ENCODE results near the gene CRY2. TPM values are rescaled to one million over a fixed set of nuclear protein-coding genes. Genes with fewer than 3 reads are reported as not detected.
"Not testable (repeated sequence)": the region's sequence is repeated elsewhere in the genome, so short reads cannot be mapped to it uniquely, and the experiment has no call there.

The CRY2 gene
- total and polyA plus RNA-seq, 2 of the 8 experiments (the other 6 are each of a cell fraction or from before 2014, with no cell fraction given), result 8.0 to 9.4 TPM

- TF ChIP-seq SIN3A (conservative IDR thresholded peaks at IDR 0.05 in 1 of 2, IDR thresholded peaks at IDR 0.05 in 1 of 2; ENCODE audit: low read depth in 1 of 2, low read length in 2 of 2), result no peak
- no peak for TF ChIP-seq TAF7 (optimal IDR thresholded peaks at IDR 0.05; ENCODE audit: borderline replicate concordance, low read depth, low read length)
- no peak for TF ChIP-seq SRF (IDR thresholded peaks at IDR 0.05; ENCODE audit: low read depth, low read length)
- TF ChIP-seq CHD1 (IDR thresholded peaks at IDR 0.05; ENCODE audit: low read depth, low read length), result no peak
These were observed 39.5 kb upstream of the CRY2 start (continued) for GRCh38 chr11:45807792-45808238.

GRCh38 chr11:45808427-45808826, 38.8 kb upstream of the CRY2 start:
- H4K5ac ChIP-seq (ENCODE audit: insufficient read length, low read depth, low read length); H3K4ac ChIP-seq (replicated peaks; ENCODE audit: insufficient read length, low read depth, low read length); FAIRE-seq; H3K18ac ChIP-seq (ENCODE audit: extremely low read depth, low read length); H3K9me3 ChIP-seq (ENCODE audit: insufficient read depth in 2 of 2, low read depth in 1 of 2, low read length in 1 of 2); H3K9ac ChIP-seq (replicated peaks in 1 of 4; ENCODE audit: extremely low read depth in 1 of 4, low read depth in 3 of 4, low read length in 3 of 4); H3K23ac ChIP-seq (ENCODE audit: insufficient read length); H3K79me1 ChIP-seq (ENCODE audit: low read depth, low read length); H3K4me2 ChIP-seq (ENCODE audit: insufficient read depth in 1 of 2, low read depth in 2 of 2, low read length in 2 of 2); H2BK20ac ChIP-seq (ENCODE audit: low read length); H3K14ac ChIP-seq (ENCODE audit: insufficient read length); H4K8ac ChIP-seq (ENCODE audit: extremely low read depth, insufficient read depth, low read length); H2AK5ac ChIP-seq (ENCODE audit: low read depth, low read length); H2BK5ac ChIP-seq (ENCODE audit: low read depth, low read length); CTCF ChIA-PET (ENCODE audit: partially characterized antibody); H3K27ac ChIP-seq (ENCODE audit: low read depth, low read length); H2BK12ac ChIP-seq (ENCODE audit: low read depth, low read length); DNase-seq (ENCODE audit: low read depth in 1 of 2, low spot score in 2 of 2); H3K4me1 ChIP-seq (replicated peaks in 1 of 4; ENCODE audit: control insufficient read depth in 3 of 4, insufficient read depth in 4 of 4, low read length in 3 of 4); H4K91ac ChIP-seq (replicated peaks; ENCODE audit: insufficient read length, low read length); H3K27me3 ChIP-seq (replicated peaks in 1 of 4; ENCODE audit: control insufficient read depth in 3 of 4, extremely low read depth in 1 of 4, insufficient read depth in 3 of 4, low read length in 3 of 4); H3K56ac ChIP-seq (replicated peaks; ENCODE audit: insufficient read length, low read depth, low read length); H2BK15ac ChIP-seq (ENCODE audit: low read length); H2BK120ac ChIP-seq (replicated peaks; ENCODE audit: low read depth, low read length); H2AFZ ChIP-seq (ENCODE audit: low read length); POLR2A ChIA-PET (ENCODE audit: partially characterized antibody); H3K79me2 ChIP-seq (ENCODE audit: control insufficient read depth in 1 of 2, insufficient read depth in 2 of 2, low read length in 2 of 2); H3K4me3 ChIP-seq (ENCODE audit: extremely low read depth in 1 of 4, insufficient read depth in 2 of 4, low read depth in 3 of 4, low read length in 4 of 4); H3K36me3 ChIP-seq (ENCODE audit: control insufficient read depth in 2 of 4, insufficient read depth in 4 of 4, low read length in 3 of 4): not testable (repeated sequence)
- 88% methylated on average over 6 of the region's 6 CpGs; no CpG with 5 or more reads in 1 of the 2 experiments for WGBS, 2 experiments (ENCODE audit: extremely low coverage in 1 of 2, insufficient coverage in 1 of 2, insufficient read length in 1 of 2, insufficient replicate concordance in 2 of 2, low coverage in 1 of 2, low lambda C conversion rate in 2 of 2, missing lambda C conversion rate in 1 of 2)
- peaks cover 2 to 14% of the 10 kb centered on the region in 2 experiments for H4K20me1 ChIP-seq (replicated peaks in 1 of 2; ENCODE audit: control insufficient read depth in 1 of 2, insufficient read depth in 2 of 2, low read length in 2 of 2)
- H3K23me2 ChIP-seq (ENCODE audit: low read depth, low read length), result peaks cover 16% of the 10 kb centered on the region; the same call in 1 of the 2 replicates

All from H1 (cell line).